BE2C (cell line): ENCODE results near the gene LARGE2.

Source experiments
- DNase-seq: peaks from one replicate; pipeline ENCODE4 v3.0.0-alpha.2; 2020
- H3K27me3 ChIP-seq: fragments of 250-450 bp; sonication (Bioruptor Pico); 2 replicates; pipeline ENCODE4 v1.5.1; 2020; ENCODE audit warnings: mild to moderate bottlenecking
- H3K36me3 ChIP-seq: fragments of 250-450 bp; sonication (Bioruptor Pico); 2 replicates; pipeline ENCODE4 v1.5.1; 2020; ENCODE audit warnings: mild to moderate bottlenecking
- H3K4me1 ChIP-seq: fragments of 250-450 bp; sonication (Bioruptor Pico); 2 replicates; pipeline ENCODE4 v1.5.1; 2020
- H3K4me3 ChIP-seq: 2 replicates; pipeline ENCODE4 v1.5.1; 2011; ENCODE audit warnings: low read depth, low read length
- H3K9me3 ChIP-seq: fragments of 250-450 bp; sonication (Bioruptor Pico); 2 replicates; pipeline ENCODE4 v1.5.1; 2020
- CTCF ChIP-seq: IDR thresholded peaks from 2 replicates; pipeline ENCODE4 v1.5.1; 2012; ENCODE audit warnings: mild to moderate bottlenecking, low read depth, low read length

The LARGE2 gene

GRCh38 chr11:45917623-45918330, 4.7 kb upstream of the LARGE2 start, which contains the start of gene PEX16:
Gene PEX16 (minus strand): TSS chr11:45917877. CDS start chr11:45917811, 66 bp downstream.
- no peaks in the 10 kb centered on the region for H3K9me3 ChIP-seq
- no peaks in the 10 kb centered on the region for H3K27me3 ChIP-seq
- H3K36me3 ChIP-seq = no peaks in the 10 kb centered on the region
- H3K4me1 ChIP-seq = no peaks in the 10 kb centered on the region
- peak; percentile 89 for DNase-seq
- peak within 1 kb of the TSS; percentile 86 for H3K4me3 ChIP-seq
- no peak for TF ChIP-seq CTCF

GRCh38 chr11:45918331-45918941, 4.0 kb upstream of the LARGE2 start:
- Histone ChIP-seq H3K4me3 (peak overlapping the region; percentile 86), H3K4me1 (no peaks in the 10 kb centered on the region), H3K27me3 (no peaks in the 10 kb centered on the region), H3K9me3 (no peaks in the 10 kb centered on the region), H3K36me3 (no peaks in the 10 kb centered on the region)
- no peak for TF ChIP-seq CTCF
- peak; percentile 82 for DNase-seq

- Histone ChIP-seq H3K9me3 (no peaks in the 10 kb centered on the region), H3K27me3 (no peaks in the 10 kb centered on the region), H3K36me3 (no peaks in the 10 kb centered on the region), H3K4me1 (no peaks in the 10 kb centered on the region), H3K4me3 (no peak overlapping the region)
- no peak for DNase-seq
- no peak for TF ChIP-seq CTCF
These were observed 3.3 kb upstream of the LARGE2 start for GRCh38 chr11:45918962-45919675.

GRCh38 chr11:45919806-45920530, 2.5 kb upstream of the LARGE2 start:
- no peak for TF ChIP-seq CTCF
- H3K4me1 ChIP-seq = no peaks in the 10 kb centered on the region
- no peak for DNase-seq

GRCh38 chr11:45920531-45921477, 1.7 kb upstream of the LARGE2 start:
- TF ChIP-seq CTCF = no peak
- Histone ChIP-seq H3K4me3 (no peak overlapping the region), H3K4me1 (no peaks in the 10 kb centered on the region), H3K27me3 (no peaks in the 10 kb centered on the region), H3K9me3 (no peaks in the 10 kb centered on the region), H3K36me3 (no peaks in the 10 kb centered on the region)
- no peak for DNase-seq

More at GRCh38 chr11:45919806-45920530, 2.5 kb upstream of the LARGE2 start:
- no peaks in the 10 kb centered on the region for H3K9me3 ChIP-seq
- no peak overlapping the region for H3K4me3 ChIP-seq
- H3K36me3 ChIP-seq = no peaks in the 10 kb centered on the region
- H3K27me3 ChIP-seq = no peaks in the 10 kb centered on the region
